Neural crest cell (in vitro differentiated cells): ENCODE results near the gene MOBP. TPM values are rescaled to one million over a fixed set of nuclear protein-coding genes. Genes with fewer than 3 reads are reported as not detected.
"Not testable (repeated sequence)": the region's sequence is repeated elsewhere in the genome, so short reads cannot be mapped to it uniquely, and the experiment has no call there.

Experiments
- DNase-seq: peaks from one replicate; pipeline ENCODE4 v3.0.0; 2021; ENCODE audit warnings: low read depth, mixed read lengths, low spot score
- H3K27ac Mint-ChIP-seq: one replicate; pipeline ENCODE4 v1.8.0; 2021; ENCODE audit warnings: mild to moderate bottlenecking, mixed read lengths; ENCODE audit not compliant: unreplicated experiment
- H3K27me3 Mint-ChIP-seq: 2 replicates; pipeline ENCODE4 v1.8.0; 2021; ENCODE audit warnings: low read depth, mild to moderate bottlenecking, mixed read lengths
- H3K36me3 Mint-ChIP-seq: 2 replicates; pipeline ENCODE4 v1.8.0; 2021; ENCODE audit warnings: low read depth, mild to moderate bottlenecking, mixed read lengths
- H3K4me1 Mint-ChIP-seq: 2 replicates; pipeline ENCODE4 v1.8.0; 2021; ENCODE audit warnings: mixed read lengths
- H3K4me3 Mint-ChIP-seq: one replicate; pipeline ENCODE4 v1.8.0; 2021; ENCODE audit warnings: mild to moderate bottlenecking, mixed read lengths
- H3K9me3 Mint-ChIP-seq: 2 replicates; pipeline ENCODE4 v1.8.0; 2021; ENCODE audit warnings: mixed read lengths
- total RNA-seq: library from RNA; stranded (reverse); gene quantifications from 2 replicates; pipeline ENCODE4 v1.2.1, GENCODE V29; 2021
- TF ChIP-seq, protein P1 (sequence below): fragments of 200-600 bp; sonication (generic); conservative IDR thresholded peaks from 2 replicates; pipeline ENCODE4 v1.5.0; 2021; ENCODE audit warnings: antibody characterized with exemption, mild to moderate bottlenecking

MOBP gene
- total RNA-seq, 1 donor from 2014 or later = not detected

DNA sequence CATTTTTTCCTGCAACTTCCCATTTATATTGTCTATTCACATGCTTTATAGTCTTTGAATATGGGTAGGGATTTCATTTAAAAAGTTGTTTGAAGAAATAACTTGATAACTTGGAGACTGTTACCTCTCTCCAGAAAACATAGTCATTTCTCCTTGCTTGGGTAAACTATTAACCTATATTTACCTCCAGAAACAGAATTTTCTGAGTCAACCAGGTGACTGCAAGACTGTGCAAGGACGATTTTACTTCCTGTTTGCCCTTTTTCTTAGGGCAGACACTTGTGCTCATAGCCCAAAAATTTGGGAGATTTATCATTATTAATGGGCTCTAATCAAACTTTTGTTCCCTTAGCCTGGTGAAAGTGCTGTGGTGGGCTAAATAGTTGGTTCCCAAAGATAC lies 14.3 kb upstream of the MOBP start:
- Mint-ChIP-seq H3K27me3 (peaks cover 10% of the 10 kb centered on the region), H3K4me1 (no peaks in the 10 kb centered on the region), H3K36me3 (no peaks in the 10 kb centered on the region), H3K4me3 (no peak overlapping the region), H3K9me3 (no peaks in the 10 kb centered on the region), H3K27ac (no peak overlapping the region)
- TF ChIP-seq, protein P1, sequence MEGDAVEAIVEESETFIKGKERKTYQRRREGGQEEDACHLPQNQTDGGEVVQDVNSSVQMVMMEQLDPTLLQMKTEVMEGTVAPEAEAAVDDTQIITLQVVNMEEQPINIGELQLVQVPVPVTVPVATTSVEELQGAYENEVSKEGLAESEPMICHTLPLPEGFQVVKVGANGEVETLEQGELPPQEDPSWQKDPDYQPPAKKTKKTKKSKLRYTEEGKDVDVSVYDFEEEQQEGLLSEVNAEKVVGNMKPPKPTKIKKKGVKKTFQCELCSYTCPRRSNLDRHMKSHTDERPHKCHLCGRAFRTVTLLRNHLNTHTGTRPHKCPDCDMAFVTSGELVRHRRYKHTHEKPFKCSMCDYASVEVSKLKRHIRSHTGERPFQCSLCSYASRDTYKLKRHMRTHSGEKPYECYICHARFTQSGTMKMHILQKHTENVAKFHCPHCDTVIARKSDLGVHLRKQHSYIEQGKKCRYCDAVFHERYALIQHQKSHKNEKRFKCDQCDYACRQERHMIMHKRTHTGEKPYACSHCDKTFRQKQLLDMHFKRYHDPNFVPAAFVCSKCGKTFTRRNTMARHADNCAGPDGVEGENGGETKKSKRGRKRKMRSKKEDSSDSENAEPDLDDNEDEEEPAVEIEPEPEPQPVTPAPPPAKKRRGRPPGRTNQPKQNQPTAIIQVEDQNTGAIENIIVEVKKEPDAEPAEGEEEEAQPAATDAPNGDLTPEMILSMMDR = no peak
- DNase-seq = no peak

DNA sequence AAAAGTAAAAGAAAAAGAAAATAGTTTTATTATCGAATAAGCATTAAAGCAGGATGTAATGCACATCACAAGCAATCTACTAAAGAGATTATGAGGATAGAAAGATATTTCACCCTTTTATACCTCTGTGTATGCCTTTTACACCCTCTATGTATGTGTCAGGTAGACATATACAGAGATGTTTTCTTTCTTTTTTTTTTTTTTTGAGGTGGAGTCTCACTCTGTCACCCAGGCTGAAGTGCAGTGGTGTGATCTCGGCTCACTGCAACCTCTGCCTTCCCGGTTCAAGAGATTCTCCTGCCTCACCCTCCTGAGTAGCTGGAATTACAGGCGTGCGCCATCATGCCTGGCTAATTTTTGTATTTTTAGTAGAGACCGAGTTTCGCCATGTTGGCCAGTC lies 13.6 kb upstream of the MOBP start:
- H3K36me3 Mint-ChIP-seq, H3K4me1 Mint-ChIP-seq, H3K4me3 Mint-ChIP-seq, H3K27ac Mint-ChIP-seq, DNase-seq, H3K9me3 Mint-ChIP-seq: not testable (repeated sequence)
- peaks cover 10% of the 10 kb centered on the region for H3K27me3 Mint-ChIP-seq

DNA sequence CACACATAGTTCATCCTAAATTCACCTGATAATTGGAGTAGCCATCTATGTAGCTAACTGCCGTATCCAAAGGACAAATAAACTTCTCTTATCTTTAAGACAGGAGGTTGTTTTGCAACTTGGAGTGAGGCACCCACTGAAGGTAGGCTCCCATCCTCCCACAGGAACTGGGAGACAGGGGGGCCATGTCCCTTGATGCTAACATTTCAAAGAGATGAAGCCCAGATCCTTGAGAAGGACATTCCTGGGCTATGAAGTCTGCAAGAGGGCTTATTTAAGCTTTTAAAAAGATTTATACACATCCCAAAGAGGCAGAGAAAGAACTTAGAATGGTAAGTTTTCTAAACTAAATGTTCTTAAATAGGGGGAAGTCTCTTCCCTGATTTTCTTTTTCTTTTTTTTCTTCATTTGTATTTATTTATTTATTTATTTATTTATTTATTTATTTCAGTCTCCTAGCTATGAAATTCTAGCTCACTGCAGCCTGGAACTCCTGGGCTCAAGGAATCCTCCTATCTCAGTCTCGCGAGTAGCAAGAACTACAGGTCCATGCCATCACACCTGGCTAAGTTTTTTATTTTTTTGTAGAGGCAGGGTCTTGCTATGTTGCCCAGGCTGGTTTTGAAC lies 12.8 kb upstream of the MOBP start:
- TF ChIP-seq, protein P1 = no peak
- no peak overlapping the region for H3K4me3 Mint-ChIP-seq
- no peaks in the 10 kb centered on the region for H3K36me3 Mint-ChIP-seq
- DNase-seq = no peak
- peaks cover 10% of the 10 kb centered on the region for H3K27me3 Mint-ChIP-seq
- no peak overlapping the region for H3K27ac Mint-ChIP-seq
- H3K4me1 Mint-ChIP-seq = no peaks in the 10 kb centered on the region
- H3K9me3 Mint-ChIP-seq = no peaks in the 10 kb centered on the region

DNA sequence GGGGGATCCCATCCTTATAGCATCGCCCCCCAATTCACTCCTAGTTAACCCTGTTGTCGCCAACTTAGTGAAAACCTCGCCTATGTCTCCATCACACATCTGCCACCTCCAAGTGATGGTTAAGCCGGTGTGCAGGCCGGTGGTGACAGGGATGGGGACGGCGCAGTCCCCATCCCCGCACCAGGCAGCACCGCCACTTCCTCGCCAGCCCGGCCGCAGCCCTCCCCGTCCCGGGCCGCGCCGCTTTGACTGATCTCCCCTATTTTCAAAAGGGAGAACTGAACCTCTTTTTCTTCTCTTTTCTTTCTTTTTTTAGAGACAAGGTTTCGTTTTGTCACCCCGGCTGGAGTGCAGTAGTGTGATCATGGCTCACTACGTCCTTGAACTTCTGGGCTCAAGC lies 11.3 kb upstream of the MOBP start:
- Mint-ChIP-seq H3K4me1 (peaks cover 8% of the 10 kb centered on the region), H3K9me3 (no peaks in the 10 kb centered on the region), H3K27ac (no peak overlapping the region), H3K4me3 (no peak overlapping the region), H3K36me3 (no peaks in the 10 kb centered on the region), H3K27me3 (peaks cover 10% of the 10 kb centered on the region)
- TF ChIP-seq, protein P1 = no peak
- DNase-seq = no peak

DNA sequence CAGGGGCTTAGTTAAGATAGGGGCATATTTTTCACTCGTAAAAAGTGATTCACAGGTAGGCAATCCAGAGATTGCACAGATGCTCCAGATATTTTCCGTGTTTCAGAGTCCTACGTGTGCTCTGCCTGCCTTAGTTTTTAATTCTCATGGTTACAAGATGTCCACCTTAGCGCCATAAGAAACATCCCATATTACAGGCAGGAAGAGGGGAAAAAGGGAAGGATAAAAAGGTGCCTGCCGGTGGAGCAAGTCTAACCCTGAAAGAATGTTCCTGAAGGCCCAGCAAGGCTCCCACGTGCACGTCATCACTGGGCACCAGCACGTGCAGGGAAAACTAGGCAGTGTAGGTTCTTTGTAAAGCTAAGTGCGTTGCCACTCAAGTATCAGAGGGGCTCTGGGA lies 10.1 kb upstream of the MOBP start:
- Mint-ChIP-seq H3K27ac (no peak overlapping the region), H3K4me1 (peaks cover 8% of the 10 kb centered on the region), H3K27me3 (peaks cover 7% of the 10 kb centered on the region), H3K36me3 (no peaks in the 10 kb centered on the region), H3K9me3 (no peaks in the 10 kb centered on the region), H3K4me3 (no peak overlapping the region)
- TF ChIP-seq, protein P1 = no peak
- no peak for DNase-seq

DNA sequence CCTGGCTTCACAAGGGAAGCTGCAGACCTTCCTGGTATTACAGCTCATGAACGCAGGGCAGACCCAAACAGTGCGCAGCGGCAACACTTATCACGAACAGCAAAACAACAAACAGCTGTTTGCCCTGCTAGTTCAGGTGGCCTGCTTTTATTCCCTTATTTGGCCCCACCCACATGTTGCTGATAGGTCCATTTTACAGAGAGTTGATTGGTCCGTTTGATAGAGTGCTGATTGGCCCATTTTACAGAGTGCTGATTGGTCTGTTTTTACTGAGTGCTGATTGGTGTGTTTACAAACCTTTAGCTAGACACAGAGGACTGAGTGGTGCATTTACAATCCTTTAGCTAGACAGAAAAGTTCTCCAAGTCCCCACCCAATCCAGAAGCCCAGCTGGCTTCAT lies 8.9 kb upstream of the MOBP start:
- H3K4me1 Mint-ChIP-seq, H3K27me3 Mint-ChIP-seq, DNase-seq, H3K36me3 Mint-ChIP-seq, H3K9me3 Mint-ChIP-seq, H3K4me3 Mint-ChIP-seq, H3K27ac Mint-ChIP-seq: not testable (repeated sequence)
